ENCODE results near the gene HOTAIR.

- TF ChIP-seq, protein P1, sequence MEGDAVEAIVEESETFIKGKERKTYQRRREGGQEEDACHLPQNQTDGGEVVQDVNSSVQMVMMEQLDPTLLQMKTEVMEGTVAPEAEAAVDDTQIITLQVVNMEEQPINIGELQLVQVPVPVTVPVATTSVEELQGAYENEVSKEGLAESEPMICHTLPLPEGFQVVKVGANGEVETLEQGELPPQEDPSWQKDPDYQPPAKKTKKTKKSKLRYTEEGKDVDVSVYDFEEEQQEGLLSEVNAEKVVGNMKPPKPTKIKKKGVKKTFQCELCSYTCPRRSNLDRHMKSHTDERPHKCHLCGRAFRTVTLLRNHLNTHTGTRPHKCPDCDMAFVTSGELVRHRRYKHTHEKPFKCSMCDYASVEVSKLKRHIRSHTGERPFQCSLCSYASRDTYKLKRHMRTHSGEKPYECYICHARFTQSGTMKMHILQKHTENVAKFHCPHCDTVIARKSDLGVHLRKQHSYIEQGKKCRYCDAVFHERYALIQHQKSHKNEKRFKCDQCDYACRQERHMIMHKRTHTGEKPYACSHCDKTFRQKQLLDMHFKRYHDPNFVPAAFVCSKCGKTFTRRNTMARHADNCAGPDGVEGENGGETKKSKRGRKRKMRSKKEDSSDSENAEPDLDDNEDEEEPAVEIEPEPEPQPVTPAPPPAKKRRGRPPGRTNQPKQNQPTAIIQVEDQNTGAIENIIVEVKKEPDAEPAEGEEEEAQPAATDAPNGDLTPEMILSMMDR (IDR thresholded peaks at IDR 0.05): no peak
- no peak for TF ChIP-seq POLR2A (IDR thresholded peaks at IDR 0.05)
- TF ChIP-seq EP300 (IDR thresholded peaks at IDR 0.05): no peak
- TF ChIP-seq POLR2AphosphoS5 (IDR thresholded peaks at IDR 0.05): no peak
Observed at GRCh38 chr12:54011665-54012532, 37.1 kb upstream of the HOTAIR start.

All from stomach (tissue), 4 donors.